GM19193 (cell line): ENCODE measurements around the gene SLC6A13.

Source experiments
- POLR2A ChIP-seq: IDR thresholded peaks from 4 replicates; pipeline ENCODE4 v1.6.1; 2011; ENCODE audit not compliant: insufficient read depth, insufficient read length; ENCODE audit errors: extremely low read depth

SLC6A13 gene

DNA sequence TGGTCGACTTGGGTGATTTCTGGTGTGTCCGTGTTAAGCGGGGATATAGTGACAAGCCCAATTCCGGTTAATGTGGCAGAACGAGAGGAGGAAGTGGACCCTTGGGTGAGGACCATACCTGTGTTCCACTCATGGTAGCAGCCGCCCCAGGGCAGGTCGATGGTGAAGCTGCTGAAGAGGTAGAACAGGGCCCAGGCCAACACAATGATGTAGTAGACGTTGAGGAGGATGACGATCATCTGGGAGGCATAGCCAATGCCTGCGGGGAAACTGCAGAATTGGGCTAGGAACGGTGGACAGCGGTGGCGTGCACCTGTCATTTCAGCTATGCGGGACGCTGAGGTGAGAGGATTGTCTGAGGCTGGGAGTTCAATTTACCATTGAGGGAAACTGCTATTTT lies 20.1 kb downstream of the SLC6A13 start:
- no peak for TF ChIP-seq POLR2A

DNA sequence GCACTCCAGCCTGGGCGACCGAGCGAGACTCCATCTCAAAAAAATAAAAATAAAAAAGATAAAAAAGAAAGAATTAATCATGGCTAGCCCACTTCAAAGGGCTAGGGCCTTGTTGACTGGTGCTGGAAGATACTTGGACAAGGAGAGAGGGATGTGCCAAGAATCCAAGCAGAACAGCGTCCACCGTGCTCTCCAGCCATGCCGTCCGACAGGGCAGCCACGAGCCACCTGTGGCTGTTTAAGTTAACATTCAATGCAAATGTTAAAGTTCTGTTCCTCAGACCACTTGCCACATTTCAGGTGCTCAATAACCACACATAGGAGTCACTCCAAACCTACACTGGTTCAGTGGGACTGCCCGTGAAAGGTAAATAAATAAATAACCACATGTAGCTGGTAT lies 21.4 kb downstream of the SLC6A13 start:
- no peak for TF ChIP-seq POLR2A

DNA sequence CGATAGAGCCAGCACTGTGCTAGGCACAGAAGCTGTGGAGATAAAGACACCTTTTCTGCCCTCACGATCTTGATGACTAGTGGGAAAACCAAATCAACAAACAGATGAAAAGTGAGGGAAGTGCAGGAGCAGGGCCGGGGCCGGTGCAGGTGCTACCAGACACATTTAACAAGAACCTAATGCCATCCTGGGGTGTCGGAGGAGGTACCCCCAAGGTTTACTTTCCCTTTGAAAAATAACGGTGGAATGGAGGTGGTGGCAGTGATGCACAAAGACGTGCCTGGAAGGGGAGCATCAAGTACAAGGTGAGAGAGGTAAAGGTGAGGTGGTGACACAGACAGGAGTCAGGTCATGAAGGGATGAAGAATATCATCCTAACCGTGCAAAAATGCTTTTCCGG lies 22.1 kb downstream of the SLC6A13 start:
- TF ChIP-seq POLR2A: no peak

DNA sequence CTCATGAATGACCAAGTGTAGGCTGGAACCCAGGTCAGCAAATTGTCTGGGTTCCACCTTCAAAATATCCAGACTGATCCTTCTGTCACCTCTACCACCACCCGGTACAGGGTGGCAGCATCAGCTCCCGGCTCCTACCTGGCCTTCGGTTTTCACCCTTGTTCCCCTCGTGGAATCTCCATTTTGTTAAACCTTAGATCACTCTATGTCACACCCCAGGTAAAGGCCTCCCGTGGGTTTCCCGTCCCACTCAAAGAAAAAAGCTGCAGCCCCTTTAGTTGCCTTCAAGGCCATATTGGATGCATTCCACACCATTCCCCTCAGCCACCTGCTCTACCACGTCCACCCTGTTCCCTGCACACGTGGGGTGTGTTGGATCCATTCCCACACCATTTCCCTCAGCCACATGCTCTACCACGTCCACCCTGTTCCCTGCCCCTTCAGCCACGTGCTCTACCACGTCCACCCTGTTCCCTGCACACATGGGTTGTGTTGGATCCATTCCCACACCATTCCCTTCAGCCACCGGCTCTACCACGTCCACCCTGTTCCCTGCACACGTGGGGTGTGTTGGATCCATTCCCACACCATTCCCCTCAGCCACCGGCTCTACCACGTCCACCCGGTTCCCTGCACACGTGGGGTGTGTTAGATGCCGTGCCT lies 23.8 kb downstream of the SLC6A13 start:
- TF ChIP-seq POLR2A: no peak

DNA sequence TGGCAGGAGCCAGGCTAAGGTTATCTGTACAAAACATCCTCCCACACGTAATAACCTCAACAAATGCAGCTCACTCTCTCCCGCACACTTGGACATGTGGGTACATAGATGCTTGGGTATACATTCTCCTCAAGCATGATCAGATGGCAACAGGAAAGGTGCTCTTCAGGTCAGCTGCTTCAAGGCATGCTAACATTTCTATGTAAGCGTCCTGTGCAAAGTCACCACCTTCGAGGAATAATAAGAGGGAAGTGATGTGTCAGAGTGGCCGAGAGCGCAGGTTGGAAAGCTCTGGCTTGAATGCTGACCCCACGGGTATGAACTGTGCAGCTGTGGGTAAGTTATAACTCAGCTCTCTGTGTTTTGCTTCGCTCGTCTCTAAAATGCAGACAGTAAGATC lies 24.5 kb downstream of the SLC6A13 start:
- no peak for TF ChIP-seq POLR2A

DNA sequence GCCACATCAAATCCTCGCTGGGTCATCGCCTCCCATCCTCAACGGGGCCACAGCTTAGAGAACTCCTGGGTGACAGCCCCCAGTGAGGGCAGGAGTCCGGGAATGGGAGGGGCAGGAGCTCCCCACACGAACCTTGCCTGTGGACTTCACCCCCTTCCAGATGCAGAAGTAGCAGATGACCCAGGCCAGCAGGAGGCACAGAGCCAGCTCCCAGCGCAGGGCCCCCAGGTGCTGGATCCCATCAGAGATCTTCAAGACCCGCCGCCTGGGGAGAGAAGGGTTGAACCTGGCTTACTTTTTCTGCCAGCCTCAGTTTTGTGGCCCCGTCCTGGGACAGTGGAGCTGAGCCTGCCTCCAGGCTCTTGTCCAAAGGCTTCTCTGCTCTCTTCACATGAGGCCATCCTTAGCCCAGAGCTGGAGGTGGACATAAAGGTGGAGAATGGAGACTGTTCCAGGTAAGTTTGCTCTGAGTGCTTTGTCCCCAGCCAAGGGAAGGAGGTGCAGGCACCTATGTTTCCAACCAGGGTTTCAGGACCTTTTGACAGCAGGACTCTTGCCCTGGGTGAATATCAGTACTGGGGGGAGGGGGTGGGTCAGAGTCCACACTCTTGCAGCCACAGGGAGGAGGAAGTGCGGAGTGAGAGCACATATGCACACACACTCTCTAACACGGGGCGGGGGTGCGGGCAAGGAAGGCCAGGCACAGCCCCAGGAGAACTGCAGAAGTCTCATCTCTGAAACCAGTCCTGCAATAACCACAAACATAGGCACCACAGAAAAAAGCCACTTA lies 25.4 kb downstream of the SLC6A13 start:
- no peak for TF ChIP-seq POLR2A

DNA sequence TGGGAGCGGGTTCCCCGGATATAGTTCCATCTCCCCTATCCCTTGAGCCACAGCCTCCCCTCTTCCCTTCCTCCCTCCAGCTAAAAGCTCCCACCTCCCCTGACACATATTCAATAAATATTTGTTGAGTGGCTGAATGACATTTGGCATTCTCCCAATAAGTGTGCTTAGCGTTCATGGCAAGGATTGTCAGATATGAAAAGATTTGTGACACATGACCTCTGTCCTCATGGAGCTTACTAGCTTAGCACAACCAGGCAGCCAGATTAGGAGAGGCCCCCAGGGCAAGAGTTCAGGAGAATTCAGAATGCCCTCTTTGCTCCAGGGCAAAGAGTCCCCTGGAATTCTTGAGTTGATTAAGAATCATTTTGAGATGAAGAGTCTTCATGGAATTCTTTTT lies 26.2 kb downstream of the SLC6A13 start:
- TF ChIP-seq POLR2A: no peak

DNA sequence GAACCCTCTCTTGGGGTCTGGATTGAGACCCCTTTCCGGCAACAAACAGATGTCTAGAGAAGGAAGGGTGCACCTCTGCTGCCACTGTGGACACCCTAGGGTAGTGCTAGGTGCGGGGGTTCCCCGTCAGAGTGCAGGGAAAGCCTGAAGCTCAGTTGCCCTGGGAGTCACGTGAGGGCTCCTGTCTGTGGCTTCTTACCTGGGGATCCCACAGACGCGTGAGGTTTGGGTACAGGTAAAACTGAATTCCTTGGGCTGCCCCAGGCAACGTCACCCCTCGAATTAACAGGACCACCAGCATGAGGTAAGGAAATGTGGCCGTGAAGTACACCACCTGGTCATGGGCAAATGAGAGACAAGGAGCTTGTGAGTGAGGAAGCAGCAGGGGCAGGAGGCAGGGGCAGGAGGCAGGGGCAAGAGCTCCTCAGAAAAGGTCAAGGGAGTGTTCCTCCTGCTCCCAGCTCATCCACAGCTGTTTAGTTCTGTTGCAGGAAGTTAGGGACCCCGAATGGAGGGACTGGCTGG lies 27.7 kb downstream of the SLC6A13 start:
- TF ChIP-seq POLR2A: no peak

DNA sequence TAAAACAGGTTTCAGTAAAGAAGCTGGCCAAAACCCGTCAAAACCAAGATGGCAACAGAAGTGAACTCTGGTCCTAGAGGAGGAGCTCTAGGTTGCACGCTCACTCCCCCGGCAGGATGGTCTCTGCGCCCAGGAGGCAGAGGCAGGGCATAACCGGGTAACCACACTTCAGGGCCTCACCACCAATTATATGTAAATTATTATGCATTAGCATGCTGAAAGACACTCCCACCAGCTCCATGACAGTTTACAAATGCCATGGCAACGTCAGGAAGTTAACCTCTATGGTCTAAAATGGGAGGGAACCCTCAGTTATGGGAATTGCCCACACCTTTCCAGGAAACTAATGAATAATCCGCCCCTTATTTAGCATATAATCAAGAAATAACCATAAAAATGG lies 28.6 kb downstream of the SLC6A13 start:
- no peak for TF ChIP-seq POLR2A

DNA sequence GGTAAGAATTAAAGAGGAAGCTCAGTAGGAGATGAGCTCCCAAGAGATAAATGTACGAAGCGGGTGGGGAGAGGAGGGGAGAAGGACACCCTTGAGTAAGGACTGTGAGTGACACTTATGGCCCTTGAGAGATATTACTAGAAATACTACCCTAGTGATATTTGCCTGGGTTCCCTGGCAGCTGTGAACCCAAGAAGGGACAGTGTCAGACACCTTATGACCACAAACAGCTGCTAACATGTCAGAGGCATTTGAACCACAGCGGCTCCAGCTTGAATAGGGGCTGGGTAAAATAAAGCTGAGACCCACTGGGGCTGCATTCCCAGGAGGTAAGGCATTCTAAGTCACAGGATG lies 29.0 kb downstream of the SLC6A13 start:
- TF ChIP-seq POLR2A: no peak

DNA sequence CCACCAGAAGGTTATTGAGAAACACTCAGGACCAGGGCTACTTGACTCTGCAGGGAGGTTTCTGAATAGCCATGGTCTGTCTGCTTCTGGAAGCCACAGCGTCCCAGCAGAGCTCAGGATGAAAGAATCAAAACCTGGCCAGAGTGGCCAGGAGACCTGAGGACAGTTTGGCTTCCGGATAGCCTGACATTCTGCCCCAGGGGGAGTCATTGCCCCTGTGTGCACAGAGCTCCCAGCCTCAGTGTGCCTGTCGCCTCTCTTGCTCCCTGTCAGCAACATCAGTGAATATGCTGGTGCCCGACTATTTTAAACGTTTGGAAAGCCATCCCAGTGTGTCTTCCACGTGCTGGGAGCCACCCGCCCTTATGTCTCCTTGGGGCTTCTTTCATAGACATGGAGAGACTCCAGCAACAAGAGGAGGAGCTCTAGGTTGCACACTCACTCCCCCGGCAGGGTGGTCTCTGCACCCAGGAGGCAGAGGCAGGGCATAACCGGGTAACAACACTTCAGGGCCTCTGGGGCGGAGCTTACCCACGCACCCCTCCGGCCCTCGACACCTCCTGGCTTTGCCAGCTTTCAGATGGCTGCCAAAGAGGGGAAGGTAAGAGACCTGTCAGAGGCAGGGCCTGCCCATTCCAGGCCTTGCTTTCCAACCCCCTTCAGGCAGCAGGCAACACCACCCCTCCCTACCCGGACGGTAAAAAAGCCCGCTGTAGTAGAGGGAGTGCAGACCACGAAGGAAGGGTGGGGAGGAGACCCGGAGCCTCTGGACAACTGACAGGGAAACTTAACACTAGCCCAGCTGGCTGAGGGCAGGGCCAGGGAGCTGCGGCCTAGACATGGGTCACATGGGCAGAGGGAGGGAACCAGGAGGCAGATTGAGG lies 29.7 kb downstream of the SLC6A13 start:
- no peak for TF ChIP-seq POLR2A

DNA sequence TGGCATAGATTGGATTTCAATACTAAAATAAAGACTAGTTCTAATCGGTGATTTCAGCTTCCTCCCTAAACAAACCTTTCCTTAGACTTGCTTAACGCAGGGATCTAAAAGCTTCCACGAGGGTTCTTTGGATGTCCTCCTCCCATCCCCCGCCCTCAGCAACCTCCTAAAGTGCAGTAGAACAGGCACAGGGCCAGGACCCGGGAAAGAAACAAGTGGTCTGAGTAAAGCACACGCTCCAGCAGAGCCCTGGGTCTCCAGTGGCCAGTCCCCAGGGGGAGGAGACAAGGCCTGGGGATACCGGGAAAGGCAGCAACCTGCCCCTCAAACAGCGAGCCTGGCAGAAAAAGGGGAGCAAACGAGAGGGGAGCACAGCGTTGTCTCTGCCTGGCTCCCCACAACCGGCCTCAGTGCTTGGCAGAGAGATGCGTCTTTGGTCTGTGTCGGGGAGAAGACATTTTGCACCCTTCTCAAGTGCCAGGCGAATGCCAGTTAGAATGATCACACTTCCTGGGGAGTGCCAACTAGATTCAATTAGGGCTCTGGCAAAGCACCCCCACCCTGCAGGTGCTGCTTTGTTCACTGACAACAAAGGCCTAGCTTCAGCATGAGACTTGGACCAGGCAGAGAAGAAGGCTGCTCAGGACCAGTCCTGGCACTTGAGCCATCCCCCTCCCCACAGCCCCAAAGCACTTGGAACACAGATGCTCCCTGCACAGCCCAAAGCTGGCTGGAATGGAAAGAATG lies 31.5 kb downstream of the SLC6A13 start:
- TF ChIP-seq POLR2A: no peak

DNA sequence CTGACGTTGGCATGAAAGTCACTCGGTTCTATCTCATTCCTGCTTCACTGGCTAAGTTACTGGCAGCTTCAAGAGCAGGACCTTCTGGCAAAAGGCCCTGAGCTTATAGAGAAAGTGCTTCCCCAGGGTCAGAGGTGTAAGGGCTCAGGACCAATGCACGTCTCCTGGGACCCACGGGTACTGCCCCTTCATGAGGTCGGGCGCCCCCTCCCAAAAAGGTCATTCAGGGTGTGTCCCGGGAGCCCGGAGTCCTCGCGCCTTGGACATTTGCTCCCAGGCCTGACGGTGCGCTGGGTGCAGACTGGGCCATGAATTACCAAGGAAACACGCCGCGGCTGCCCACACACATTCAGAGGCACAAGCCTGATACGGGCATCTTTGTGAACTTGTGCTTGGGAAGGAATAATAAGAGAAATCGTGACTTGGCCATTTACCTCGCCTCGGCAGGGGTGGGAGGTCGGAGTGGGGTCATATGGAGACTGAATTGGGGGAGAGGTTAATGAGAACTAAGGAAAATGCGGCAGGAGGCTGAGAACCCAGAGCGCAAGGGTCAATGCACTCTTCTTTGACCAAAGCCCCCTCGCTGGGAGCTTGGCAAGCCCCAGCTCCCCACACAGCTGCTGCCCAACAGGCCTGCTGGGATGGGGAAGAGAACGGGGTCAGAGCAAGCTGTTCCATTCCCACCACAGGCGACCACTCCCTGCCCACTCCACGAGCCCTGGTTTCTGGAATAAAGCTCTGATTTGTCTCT lies 33.0 kb downstream of the SLC6A13 start:
- no peak for TF ChIP-seq POLR2A

DNA sequence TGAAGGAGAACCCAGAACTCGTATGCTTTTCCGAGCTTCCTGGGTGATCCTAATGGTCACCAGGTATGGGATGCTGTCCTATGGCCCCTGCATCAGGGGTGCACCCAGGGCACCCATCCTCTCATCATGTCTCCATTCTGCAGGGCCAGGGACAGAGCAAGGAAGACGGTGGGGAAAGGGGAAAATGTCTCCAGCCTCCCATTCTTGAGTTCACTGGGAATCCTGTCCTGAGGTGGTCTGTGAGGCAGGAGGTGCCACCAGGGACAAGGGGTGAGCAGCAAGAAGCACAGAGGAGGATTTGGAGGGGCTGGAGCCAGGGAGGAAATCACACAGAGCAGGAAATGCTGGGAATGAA lies 33.8 kb downstream of the SLC6A13 start:
- TF ChIP-seq POLR2A: no peak
